CD4-positive, alpha-beta T cell treated with Interleukin-12 subunit alpha and Interleukin-12 subunit beta, for 1 hour (primary cell): ENCODE data around the gene FLRT1.
A peak's percentile ranks its signal among the peaks of the same experiment; 100 is the strongest.

Source experiments
- DNase-seq: peaks from one replicate; pipeline ENCODE4 v3.0.0-alpha.2; 2020

FLRT1 gene, protein sequence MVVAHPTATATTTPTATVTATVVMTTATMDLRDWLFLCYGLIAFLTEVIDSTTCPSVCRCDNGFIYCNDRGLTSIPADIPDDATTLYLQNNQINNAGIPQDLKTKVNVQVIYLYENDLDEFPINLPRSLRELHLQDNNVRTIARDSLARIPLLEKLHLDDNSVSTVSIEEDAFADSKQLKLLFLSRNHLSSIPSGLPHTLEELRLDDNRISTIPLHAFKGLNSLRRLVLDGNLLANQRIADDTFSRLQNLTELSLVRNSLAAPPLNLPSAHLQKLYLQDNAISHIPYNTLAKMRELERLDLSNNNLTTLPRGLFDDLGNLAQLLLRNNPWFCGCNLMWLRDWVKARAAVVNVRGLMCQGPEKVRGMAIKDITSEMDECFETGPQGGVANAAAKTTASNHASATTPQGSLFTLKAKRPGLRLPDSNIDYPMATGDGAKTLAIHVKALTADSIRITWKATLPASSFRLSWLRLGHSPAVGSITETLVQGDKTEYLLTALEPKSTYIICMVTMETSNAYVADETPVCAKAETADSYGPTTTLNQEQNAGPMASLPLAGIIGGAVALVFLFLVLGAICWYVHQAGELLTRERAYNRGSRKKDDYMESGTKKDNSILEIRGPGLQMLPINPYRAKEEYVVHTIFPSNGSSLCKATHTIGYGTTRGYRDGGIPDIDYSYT

GRCh38 chr11:64035576-64035975 lies at the start of gene FLRT1:
Gene FLRT1, plus strand, starts transcription at chr11:64035931. Its CDS starts 80,337 bp downstream, at chr11:64116268.
- no peak for DNase-seq

- DNase-seq, result peak; percentile 89
These were observed 49.4 kb upstream of the FLRT1 start, which contains the start of gene OTUB1 for GRCh38 chr11:63986156-63986931. Gene OTUB1, plus strand, starts transcription at chr11:63986438. Its CDS starts 19 bp downstream, at chr11:63986457.

DNA sequence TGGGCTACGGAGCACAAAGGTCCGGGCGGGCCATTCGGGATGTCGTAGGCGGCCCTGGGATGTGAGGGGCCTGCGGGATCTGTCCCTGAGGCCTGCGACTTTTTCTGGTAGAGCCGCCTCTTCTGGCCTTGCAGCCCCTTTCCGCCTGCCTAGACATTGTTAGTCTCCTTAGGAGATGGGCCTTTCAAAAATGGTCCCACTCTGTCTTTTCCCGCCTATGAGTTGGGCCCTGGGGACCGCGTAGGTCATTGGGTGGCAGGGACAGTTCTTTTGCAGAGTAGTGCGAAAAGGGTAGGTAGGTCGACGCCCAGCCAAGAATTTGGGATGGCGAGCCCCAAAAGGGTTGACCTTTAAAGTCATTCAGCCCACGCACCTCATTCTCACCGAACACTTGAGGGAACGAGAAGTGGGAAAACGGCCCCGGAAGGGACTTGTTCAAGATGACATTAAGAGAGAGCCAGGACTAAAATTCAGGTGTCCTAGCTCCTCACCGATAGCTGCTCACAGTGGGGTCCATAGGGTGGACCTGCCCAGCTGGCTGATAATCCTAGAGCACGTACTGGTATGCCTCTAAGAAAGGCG lies 48.7 kb upstream of the FLRT1 start:
- no peak for DNase-seq

- no peak for DNase-seq
These were observed 44.2 kb upstream of the FLRT1 start for GRCh38 chr11:63991558-63991957.

GRCh38 chr11:63993100-63993499 lies 42.6 kb upstream of the FLRT1 start:
- no peak for DNase-seq

DNA sequence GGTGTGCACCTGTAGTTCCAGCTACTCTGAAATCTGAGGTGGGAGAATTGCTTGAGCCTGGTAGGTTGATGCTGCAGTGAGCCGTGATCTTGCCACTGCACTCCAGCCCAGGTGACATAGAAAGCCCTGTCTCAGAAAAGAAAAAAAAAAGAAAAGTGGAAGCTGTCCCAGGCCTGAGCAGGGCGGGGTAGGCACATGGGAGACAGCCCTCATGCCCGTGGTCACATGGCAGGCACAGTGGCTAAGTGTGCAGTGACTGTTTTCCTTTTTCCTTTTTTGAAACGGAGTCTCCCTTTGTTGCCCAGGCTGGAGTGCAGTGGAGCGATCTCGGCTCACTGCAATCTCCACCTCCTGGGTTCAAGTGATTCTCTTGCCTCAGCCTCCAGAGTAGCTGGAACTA lies 41.7 kb upstream of the FLRT1 start:
- DNase-seq, result no peak

DNA sequence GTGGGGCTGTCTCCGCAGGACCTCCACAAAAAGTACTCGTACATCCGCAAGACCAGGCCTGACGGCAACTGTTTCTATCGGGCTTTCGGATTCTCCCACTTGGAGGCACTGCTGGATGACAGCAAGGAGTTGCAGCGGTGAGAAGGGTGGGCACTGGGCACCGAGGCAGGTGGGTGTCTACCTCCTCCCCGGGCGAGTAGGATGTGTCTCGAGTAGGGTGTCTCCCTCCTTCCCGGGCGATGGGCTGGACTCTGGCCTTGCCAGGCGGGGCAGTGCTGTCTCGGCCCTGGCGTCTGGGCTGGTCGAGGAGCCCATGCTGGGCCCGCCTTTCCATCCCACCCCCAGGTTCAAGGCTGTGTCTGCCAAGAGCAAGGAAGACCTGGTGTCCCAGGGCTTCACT lies 39.2 kb upstream of the FLRT1 start:
- no peak for DNase-seq

DNA sequence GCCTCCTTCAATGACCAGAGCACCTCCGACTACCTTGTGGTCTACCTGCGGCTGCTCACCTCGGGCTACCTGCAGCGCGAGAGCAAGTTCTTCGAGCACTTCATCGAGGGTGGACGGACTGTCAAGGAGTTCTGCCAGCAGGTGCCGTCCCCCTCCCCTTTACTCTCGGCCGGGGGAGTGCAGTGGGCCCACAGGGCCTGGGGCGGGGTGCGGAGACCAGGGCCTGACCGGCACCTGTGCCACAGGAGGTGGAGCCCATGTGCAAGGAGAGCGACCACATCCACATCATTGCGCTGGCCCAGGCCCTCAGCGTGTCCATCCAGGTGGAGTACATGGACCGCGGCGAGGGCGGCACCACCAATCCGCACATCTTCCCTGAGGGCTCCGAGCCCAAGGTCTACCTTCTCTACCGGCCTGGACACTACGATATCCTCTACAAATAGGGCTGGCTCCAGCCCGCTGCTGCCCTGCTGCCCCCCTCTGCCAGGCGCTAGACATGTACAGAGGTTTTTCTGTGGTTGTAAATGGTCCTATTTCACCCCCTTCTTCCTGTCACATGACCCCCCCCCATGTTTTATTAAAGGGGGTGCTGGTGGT lies 38.5 kb upstream of the FLRT1 start:
- DNase-seq, result no peak

- DNase-seq, result no peak
These were observed 37.9 kb upstream of the FLRT1 start for GRCh38 chr11:63997801-63998337.

GRCh38 chr11:63998558-63999348 lies 37.0 kb upstream of the FLRT1 start:
- DNase-seq, result no peak

GRCh38 chr11:63999349-64000025 lies 36.2 kb upstream of the FLRT1 start:
- DNase-seq, result peak; percentile 72

DNA sequence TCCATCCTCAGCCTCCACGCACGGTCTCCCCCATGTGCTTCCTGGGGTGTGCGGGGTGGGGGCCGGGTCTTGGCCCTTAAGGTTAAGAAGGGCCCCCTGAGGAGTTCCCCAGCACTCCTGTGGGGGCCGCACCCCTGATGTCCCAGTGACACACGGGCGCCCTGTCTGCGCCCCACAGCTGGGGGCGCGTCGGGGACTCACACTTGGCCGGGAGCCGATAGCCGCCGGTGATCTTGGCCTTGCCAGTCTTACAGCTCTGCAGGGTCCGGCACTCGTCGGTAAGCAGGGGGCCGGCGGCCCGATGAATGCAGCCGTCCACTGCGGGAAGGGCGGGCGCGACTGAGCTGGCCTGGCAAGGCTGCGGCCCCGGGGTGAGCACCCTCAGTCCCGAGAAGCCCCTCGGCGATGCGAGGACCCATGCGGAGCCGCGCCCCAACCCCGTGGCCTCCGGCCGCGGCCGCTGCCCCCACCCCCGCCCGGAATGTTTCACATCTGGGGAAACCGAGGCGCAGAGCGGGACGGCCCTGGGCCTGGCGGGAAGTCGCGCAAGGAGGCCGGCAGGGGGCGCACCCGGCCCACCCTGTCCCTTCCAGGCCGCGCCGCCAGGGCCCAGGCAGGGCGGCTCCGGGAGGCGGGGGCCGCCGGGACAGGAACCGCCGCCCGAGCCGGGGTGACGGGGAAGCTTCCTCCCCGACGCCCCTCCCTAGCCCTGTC lies 35.5 kb upstream of the FLRT1 start:
- DNase-seq, result peak; percentile 79

GRCh38 chr11:64000740-64001483 lies 34.8 kb upstream of the FLRT1 start:
- DNase-seq, result no peak

DNA sequence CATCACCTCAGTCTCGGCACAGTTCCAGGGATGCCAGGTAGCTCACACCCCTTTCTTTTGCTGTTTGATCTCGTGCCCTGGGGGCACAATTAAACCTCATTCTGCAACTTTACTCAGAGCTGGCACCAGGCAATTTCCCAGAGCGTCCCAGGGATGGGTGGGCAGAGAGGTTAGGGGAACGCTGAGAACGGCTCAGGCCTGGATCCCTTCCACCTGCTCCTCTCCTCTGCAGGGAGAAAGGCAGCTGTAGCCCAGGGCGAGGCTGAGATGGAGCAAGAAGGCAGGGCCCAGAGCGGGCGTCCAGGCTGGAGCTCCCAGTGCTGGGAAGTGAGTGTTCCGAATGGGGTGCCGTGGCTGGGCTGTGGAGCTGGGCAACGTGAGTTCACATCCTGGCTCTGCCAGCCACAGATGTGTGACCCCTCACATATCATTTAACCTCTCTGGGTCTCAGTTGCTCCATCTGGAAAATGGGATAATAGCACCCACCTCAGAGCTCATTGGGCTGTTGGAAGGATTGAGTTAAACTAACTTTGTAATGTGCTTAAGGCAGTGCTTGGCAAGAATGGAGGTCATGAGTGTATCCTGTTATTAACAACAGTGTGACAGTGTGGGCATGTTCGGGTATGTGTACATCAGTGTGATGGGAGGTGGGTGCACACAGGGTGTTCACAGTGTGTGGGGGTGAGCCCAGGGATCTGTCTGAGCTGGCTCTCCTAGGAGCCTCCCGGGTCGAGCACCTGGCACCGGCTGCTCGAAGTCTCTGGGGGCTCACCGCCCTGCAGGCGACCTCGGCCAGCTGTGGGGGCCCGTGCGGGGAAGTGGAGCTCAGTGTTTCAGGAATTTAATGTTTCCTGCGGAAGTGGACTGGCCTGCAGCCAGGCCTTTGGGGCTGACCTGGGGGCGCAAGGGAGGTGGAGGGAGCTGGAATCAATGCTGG lies 34.0 kb upstream of the FLRT1 start:
- no peak for DNase-seq

DNA sequence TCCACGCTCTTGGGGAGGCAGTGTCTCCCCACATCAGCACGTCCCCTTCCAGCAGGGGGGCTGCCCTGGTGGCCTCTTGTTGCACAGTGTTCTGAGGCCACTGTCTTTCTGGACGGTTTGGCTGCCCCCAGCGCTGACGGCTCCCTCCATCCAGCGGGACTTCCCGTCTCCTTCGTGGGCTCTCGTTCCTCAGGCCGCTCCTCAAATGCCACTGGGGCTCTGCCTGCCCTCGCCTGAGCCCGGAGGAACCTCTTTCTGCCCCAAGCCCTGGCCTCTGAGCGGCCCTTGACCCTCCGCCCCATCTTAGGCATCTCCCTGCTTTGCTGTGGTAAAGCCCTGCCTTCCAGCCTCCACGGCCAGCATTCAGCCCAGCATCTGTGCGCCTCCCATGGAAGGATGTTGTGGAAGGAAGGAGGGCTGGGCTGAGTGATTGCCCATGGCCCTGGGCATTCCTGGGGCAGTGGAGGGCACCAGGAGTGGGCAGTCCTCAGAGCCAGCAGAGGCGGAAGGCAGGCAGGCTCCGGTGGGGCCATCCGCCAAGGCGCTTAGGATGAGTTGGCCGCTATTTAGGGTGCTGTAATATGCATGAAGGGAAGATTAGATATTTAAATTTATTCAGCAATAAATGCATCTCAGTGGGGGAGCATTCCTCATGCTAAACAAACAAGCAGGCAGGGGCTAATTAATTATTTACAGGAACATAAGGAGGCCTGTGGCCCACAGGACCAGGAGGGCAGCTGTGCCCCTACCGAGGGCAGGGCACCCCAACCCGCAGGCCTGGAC lies 31.7 kb upstream of the FLRT1 start:
- DNase-seq, result no peak

- DNase-seq, result no peak
These were observed 31.1 kb upstream of the FLRT1 start for GRCh38 chr11:64004590-64004984.

- no peak for DNase-seq
These were observed 30.0 kb upstream of the FLRT1 start for GRCh38 chr11:64005691-64006090.

DNA sequence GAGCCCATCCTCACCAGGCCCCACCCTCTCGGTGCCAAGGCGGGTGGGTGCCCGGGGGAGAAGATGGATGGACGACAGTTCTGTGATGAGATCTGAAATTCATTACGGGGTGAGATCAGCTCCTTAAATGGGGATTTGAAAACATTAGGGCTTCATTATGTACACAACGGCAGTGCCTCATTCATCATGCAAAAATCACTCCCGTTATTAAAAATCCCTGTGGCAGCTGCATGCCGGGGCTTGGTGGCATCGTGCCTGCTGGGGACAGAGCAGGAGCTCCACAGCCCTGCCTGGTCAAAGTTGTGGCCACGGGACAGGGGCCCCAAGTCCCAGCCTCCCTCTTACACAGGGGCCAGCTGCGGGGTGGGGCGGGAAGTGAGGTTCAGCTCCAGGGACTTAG lies 29.3 kb upstream of the FLRT1 start:
- DNase-seq, result no peak
